ENCODE results near the gene ASCL1.

Gene ASCL1

GRCh38 chr12:102970780-102971179, 13.3 kb downstream of the ASCL1 start:
- no peaks in the 10 kb centered on the region for H3K9me3 Mint-ChIP-seq
- no peak overlapping the region for H3K27ac Mint-ChIP-seq (ENCODE audit: low read depth)
- ATAC-seq (replicated peaks; ENCODE audit: extremely low read depth, poor library complexity, severe bottlenecking) (no peak), DNase-seq (ENCODE audit: low spot score in 2 of 2) (no peak)
- no peak overlapping the region for H3K4me3 Mint-ChIP-seq
- H3K27me3 Mint-ChIP-seq = peaks cover 75% of the 10 kb centered on the region
- peaks cover 3% of the 10 kb centered on the region for H3K4me1 Mint-ChIP-seq
- H3K36me3 Mint-ChIP-seq (ENCODE audit: insufficient read depth) = no peaks in the 10 kb centered on the region

- H3K4me1 Mint-ChIP-seq = no peaks in the 10 kb centered on the region
- H3K9me3 Mint-ChIP-seq = no peaks in the 10 kb centered on the region
- H3K4me3 Mint-ChIP-seq = no peak overlapping the region
- peaks cover 70% of the 10 kb centered on the region for H3K27me3 Mint-ChIP-seq
- no peaks in the 10 kb centered on the region for H3K36me3 Mint-ChIP-seq (ENCODE audit: insufficient read depth)
- H3K27ac Mint-ChIP-seq (ENCODE audit: low read depth) = no peak overlapping the region
- ATAC-seq (replicated peaks; ENCODE audit: extremely low read depth, poor library complexity, severe bottlenecking) (no peak), DNase-seq (ENCODE audit: low spot score in 2 of 2) (no peak)
Observed at GRCh38 chr12:102971227-102971626, 13.8 kb downstream of the ASCL1 start.

DNA sequence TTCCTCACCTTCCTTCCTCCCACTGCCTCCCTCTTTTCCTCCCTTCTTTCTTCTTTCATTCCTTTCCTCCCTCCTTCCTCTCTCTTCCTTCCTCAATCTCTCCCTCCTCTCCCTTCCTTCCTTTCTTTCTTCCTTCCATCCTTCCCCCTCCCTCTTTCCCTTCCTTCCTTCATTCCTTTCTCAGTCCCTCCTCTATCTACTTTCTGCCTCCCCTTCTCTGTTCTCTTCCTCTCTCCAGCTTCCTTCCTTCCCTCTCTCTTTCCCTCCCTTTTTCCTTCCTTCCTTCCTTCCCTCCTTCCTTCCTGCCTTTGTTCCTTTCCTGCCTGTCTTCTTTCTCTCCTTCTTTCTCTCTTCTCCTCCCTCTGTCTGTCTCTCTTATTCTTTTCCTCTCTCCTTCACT, 16.1 kb downstream of the ASCL1 start:
- H3K4me3 Mint-ChIP-seq = no peak overlapping the region
- no peaks in the 10 kb centered on the region for H3K36me3 Mint-ChIP-seq (ENCODE audit: insufficient read depth)
- no peaks in the 10 kb centered on the region for H3K4me1 Mint-ChIP-seq
- no peak for ATAC-seq (replicated peaks; ENCODE audit: extremely low read depth, poor library complexity, severe bottlenecking)
- no peak overlapping the region for H3K27ac Mint-ChIP-seq (ENCODE audit: low read depth)
- no peaks in the 10 kb centered on the region for H3K9me3 Mint-ChIP-seq
- DNase-seq (ENCODE audit: low spot score in 2 of 2) = no peak
- H3K27me3 Mint-ChIP-seq = peaks cover 47% of the 10 kb centered on the region

DNA sequence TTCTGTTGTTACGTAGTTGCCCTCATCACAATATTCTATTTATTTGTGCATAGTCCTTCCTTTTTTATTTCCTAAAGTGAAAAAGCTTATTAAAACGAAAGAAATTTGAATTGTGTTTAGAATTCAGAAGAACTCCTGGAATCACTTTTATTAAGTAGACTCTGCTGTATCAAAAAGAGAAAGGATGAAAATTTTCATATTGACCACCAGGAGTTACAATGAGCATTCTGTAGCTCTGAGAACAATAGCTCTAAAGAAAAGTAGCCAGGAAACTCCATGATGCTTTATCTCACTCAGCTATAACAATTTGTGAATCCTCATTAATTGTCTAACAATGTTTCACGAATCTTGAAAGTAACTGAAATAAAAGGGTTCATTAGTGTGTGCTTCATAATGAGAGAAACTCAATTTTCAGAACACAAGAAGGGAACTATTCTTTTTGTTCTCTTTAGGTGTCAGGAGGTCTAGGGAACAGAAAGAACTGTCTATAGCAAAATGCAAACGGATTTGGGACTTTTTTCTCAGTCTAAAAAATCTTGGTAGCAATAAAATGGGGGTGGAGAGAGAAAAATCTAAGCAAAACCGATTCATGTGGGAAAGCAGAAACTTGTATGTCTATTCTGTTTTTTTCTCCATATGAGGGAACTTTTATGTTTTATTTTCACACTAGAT, 19.3 kb downstream of the ASCL1 start:
- Mint-ChIP-seq H3K27me3 (peaks cover 23% of the 10 kb centered on the region), H3K4me1 (no peaks in the 10 kb centered on the region), H3K36me3 (ENCODE audit: insufficient read depth) (no peaks in the 10 kb centered on the region), H3K4me3 (no peak overlapping the region), H3K27ac (ENCODE audit: low read depth) (no peak overlapping the region), H3K9me3 (no peaks in the 10 kb centered on the region)
- ATAC-seq (replicated peaks; ENCODE audit: extremely low read depth, poor library complexity, severe bottlenecking) (no peak), DNase-seq (ENCODE audit: low spot score in 2 of 2) (no peak)

- no peak for ATAC-seq (replicated peaks; ENCODE audit: extremely low read depth, poor library complexity, severe bottlenecking)
- no peak for DNase-seq (ENCODE audit: low spot score in 2 of 2)
- H3K4me3 Mint-ChIP-seq = no peak overlapping the region
- H3K27ac Mint-ChIP-seq (ENCODE audit: low read depth) = no peak overlapping the region
- no peaks in the 10 kb centered on the region for H3K4me1 Mint-ChIP-seq
- no peaks in the 10 kb centered on the region for H3K36me3 Mint-ChIP-seq (ENCODE audit: insufficient read depth)
- peaks cover 21% of the 10 kb centered on the region for H3K27me3 Mint-ChIP-seq
- no peaks in the 10 kb centered on the region for H3K9me3 Mint-ChIP-seq
Observed at GRCh38 chr12:102977945-102978706, 20.7 kb downstream of the ASCL1 start.

DNA sequence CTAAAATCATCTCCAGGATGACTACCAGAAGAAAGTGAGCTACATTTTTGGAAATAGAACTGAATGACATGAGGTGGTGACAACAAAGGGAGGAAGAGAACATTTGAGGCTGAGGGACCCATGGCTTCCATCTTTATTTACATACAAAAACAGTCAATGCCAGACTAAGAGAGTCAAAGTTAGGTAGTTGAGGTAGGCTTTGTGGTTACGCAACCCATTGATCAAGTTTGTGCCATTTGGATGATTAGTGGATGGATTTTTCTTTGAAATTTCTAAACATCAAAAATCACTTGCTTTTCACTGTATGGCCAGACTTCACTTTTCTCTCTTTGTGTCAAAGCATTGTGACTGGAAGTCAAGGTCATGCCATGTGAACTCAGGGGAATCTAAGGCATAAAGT, 22.9 kb downstream of the ASCL1 start:
- Mint-ChIP-seq H3K27ac (ENCODE audit: low read depth) (no peak overlapping the region), H3K27me3 (peaks cover 32% of the 10 kb centered on the region), H3K9me3 (no peaks in the 10 kb centered on the region), H3K36me3 (ENCODE audit: insufficient read depth) (no peaks in the 10 kb centered on the region), H3K4me3 (no peak overlapping the region), H3K4me1 (no peaks in the 10 kb centered on the region)
- DNase-seq (ENCODE audit: low spot score in 2 of 2) (no peak), ATAC-seq (replicated peaks; ENCODE audit: extremely low read depth, poor library complexity, severe bottlenecking) (no peak)

DNA sequence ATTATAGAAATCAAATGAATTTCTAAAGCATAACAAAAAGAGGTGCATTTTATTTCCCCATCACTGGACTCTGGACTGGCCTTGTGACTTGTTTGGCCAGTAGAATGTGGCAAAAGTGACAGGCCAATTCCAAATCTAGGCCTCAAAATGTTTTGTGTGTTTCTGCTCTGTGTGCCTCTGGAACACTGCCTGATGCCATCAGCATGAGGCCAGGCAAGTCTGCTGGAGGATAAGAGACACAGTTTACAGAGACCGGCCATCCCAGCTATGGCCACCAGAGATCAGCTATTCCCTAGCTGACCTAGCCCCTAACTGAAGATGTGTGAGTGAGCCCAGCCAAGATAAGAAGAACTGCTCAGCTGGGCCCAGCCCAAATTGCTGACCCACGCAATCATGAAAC, 32.9 kb downstream of the ASCL1 start:
- no peak overlapping the region for H3K4me3 Mint-ChIP-seq
- no peak for ATAC-seq (replicated peaks; ENCODE audit: extremely low read depth, poor library complexity, severe bottlenecking)
- H3K27me3 Mint-ChIP-seq = peaks cover 9% of the 10 kb centered on the region
- no peak overlapping the region for H3K27ac Mint-ChIP-seq (ENCODE audit: low read depth)
- no peak for DNase-seq (ENCODE audit: low spot score in 2 of 2)
- H3K4me1 Mint-ChIP-seq = peaks cover 10% of the 10 kb centered on the region
- H3K36me3 Mint-ChIP-seq (ENCODE audit: insufficient read depth) = no peaks in the 10 kb centered on the region
- H3K9me3 Mint-ChIP-seq = peaks cover 4% of the 10 kb centered on the region

DNA sequence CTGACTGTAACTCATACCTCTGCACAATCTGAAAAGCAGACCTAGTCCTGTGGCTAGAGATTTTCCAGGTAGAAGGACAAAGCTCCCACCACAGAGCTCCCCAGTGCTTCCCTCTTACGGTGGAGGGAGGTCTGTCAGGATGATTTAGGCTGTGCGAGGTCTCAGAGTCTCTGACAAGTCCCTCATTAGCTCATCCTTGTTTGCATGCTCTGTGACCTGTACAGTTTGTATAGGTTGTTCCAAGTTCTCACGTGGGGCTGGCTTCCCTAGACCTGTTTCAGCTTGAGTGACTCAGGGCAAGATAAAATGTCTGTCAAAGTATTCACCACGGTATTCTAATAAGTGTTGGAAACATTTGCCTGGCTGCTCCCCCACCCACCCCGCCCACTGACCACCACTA, 34.8 kb downstream of the ASCL1 start:
- Mint-ChIP-seq H3K36me3 (ENCODE audit: insufficient read depth) (no peaks in the 10 kb centered on the region), H3K4me1 (peaks cover 10% of the 10 kb centered on the region), H3K27me3 (peaks cover 9% of the 10 kb centered on the region), H3K9me3 (peaks cover 4% of the 10 kb centered on the region), H3K27ac (ENCODE audit: low read depth) (no peak overlapping the region), H3K4me3 (no peak overlapping the region)
- DNase-seq (ENCODE audit: low spot score in 2 of 2) (no peak), ATAC-seq (replicated peaks; ENCODE audit: extremely low read depth, poor library complexity, severe bottlenecking) (no peak)

GRCh38 chr12:102992720-102993119, 35.2 kb downstream of the ASCL1 start:
- no peak for DNase-seq (ENCODE audit: low spot score in 2 of 2)
- peaks cover 10% of the 10 kb centered on the region for H3K4me1 Mint-ChIP-seq
- peaks cover 4% of the 10 kb centered on the region for H3K9me3 Mint-ChIP-seq
- H3K36me3 Mint-ChIP-seq (ENCODE audit: insufficient read depth) = no peaks in the 10 kb centered on the region
- H3K4me3 Mint-ChIP-seq = no peak overlapping the region
- H3K27ac Mint-ChIP-seq (ENCODE audit: low read depth) = no peak overlapping the region
- H3K27me3 Mint-ChIP-seq = peaks cover 9% of the 10 kb centered on the region
- ATAC-seq (replicated peaks; ENCODE audit: extremely low read depth, poor library complexity, severe bottlenecking) = no peak

DNA sequence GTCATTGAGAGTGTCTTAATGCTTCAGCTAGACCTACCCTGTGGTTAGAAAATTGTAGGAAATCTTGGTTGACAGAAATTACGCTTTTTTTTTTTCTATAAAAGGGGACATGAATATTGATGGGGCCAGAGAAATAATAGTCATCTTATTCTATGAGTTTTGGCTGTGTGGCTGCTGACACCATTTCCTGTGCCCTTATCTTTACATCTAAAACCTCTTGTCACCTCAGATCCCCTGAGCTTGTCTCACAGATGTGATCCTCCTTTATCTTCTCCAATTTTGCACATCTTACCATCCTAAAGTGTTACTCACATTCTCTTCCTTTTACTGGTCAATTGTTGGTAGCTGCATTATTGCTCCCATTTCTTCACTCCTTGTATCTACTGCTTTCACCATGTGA, 36.1 kb downstream of the ASCL1 start:
- no peak for ATAC-seq (replicated peaks; ENCODE audit: extremely low read depth, poor library complexity, severe bottlenecking)

GRCh38 chr12:102995372-102995771, 37.9 kb downstream of the ASCL1 start:
- Mint-ChIP-seq H3K36me3 (ENCODE audit: insufficient read depth) (no peaks in the 10 kb centered on the region), H3K27me3 (no peaks in the 10 kb centered on the region), H3K27ac (ENCODE audit: low read depth) (no peak overlapping the region), H3K4me3 (no peak overlapping the region), H3K9me3 (peaks cover 13% of the 10 kb centered on the region), H3K4me1 (peaks cover 10% of the 10 kb centered on the region)
- ATAC-seq (replicated peaks; ENCODE audit: extremely low read depth, poor library complexity, severe bottlenecking) (no peak), DNase-seq (ENCODE audit: low spot score in 2 of 2) (no peak)

More for the DNA sequence above, 36.1 kb downstream of the ASCL1 start:
- peaks cover 9% of the 10 kb centered on the region for H3K27me3 Mint-ChIP-seq
- H3K27ac Mint-ChIP-seq (ENCODE audit: low read depth) = no peak overlapping the region
- no peaks in the 10 kb centered on the region for H3K36me3 Mint-ChIP-seq (ENCODE audit: insufficient read depth)
- DNase-seq (ENCODE audit: low spot score in 2 of 2) = no peak
- H3K4me1 Mint-ChIP-seq = peaks cover 10% of the 10 kb centered on the region
- peaks cover 6% of the 10 kb centered on the region for H3K9me3 Mint-ChIP-seq
- no peak overlapping the region for H3K4me3 Mint-ChIP-seq

Data from central memory CD8-positive, alpha-beta T cell (primary cell).